CD4-positive, alpha-beta T cell treated with Interleukin-4 for 1 hour (primary cell): ENCODE measurements around the gene TEAD1.

Experiments used
- DNase-seq, 2 donors: peaks; one replicate each; pipeline ENCODE4 v3.0.0-alpha.2; 2020 to 2022

Gene TEAD1

DNA sequence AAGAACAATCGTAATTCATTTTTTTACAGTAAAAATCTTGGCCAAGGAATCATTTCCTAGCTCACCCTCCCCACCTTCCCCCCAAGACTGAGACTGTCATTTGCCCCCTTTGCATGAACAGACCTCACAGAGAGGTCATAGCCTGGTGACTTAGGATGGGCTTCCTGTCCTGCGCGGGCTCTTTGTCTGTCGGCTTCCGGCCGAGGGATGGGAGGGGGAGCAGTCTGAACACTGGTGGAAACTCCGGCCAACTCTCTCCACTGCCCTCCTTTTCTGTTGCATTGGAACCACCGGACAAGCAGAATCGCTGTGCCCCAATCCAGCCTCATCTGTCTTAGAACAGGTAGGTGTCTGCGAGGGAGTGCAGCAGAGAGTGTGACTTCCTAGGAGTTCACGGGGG lies 41.7 kb downstream of the TEAD1 start:
- no peak for DNase-seq

DNA sequence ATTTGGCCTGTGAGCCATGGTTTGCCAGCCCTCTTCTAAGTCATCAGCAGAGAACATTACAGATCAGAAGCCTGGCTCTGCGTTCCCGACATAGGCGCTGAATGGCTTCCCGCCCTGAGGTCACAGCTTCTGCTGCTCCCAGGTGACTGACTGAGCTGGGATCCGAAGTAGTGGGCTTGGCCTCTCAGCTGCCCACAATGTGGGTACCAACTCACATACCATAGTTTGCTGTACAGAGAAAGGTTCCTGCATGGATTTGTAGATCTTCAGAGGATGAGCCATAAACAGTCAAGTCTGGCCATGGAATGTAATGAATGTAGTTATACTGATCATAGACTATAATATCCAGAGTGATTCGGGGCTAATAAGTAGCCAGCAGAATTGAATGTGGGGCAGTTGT lies 42.6 kb downstream of the TEAD1 start:
- DNase-seq = no peak

DNA sequence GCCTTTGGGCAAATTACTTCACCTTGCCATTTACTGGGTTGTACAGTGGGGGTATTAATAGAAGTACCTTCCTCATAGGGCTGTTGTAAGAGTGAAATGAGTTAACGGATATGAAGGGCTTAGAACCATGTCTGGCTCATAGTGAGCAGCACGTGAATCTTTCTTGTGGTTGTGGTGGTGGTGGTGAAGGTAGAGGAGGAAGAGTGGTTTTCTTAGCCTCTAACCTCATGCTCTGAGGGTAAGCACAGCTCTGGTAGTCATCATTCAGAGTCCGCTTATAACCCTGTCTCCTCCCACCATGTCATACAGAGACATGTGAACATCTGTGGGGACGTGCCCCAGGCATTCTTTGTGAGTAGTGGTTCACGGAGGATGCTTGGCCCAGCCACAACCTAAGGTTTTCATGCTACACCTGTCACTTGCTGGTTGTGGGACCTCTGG lies 43.6 kb downstream of the TEAD1 start:
- DNase-seq = peak; percentile 13 to 39

DNA sequence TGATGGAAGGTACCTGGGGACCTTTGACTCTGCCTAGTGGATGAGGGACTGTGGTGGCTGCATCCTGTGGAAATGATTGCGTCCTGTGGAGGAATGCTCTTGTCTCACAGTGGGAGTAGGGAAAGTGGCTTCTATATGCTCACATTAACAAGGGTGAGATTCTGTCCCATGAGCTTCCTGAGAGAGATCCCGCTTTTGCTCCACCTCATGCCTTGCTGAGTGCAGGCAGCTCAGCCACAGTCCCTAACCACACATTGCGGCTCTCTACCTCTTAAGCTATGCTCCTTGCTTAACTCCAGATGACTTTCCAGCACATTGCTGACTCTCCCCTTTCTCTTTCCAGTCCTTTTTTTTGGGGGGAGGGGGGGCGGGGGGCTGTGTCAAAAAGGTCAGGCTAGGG lies 45.0 kb downstream of the TEAD1 start:
- DNase-seq = no peak

- no peak for DNase-seq
Observed at GRCh38 chr11:12721816-12722604, 47.8 kb downstream of the TEAD1 start.

GRCh38 chr11:12723421-12724300 lies 49.4 kb downstream of the TEAD1 start:
- DNase-seq = no peak

DNA sequence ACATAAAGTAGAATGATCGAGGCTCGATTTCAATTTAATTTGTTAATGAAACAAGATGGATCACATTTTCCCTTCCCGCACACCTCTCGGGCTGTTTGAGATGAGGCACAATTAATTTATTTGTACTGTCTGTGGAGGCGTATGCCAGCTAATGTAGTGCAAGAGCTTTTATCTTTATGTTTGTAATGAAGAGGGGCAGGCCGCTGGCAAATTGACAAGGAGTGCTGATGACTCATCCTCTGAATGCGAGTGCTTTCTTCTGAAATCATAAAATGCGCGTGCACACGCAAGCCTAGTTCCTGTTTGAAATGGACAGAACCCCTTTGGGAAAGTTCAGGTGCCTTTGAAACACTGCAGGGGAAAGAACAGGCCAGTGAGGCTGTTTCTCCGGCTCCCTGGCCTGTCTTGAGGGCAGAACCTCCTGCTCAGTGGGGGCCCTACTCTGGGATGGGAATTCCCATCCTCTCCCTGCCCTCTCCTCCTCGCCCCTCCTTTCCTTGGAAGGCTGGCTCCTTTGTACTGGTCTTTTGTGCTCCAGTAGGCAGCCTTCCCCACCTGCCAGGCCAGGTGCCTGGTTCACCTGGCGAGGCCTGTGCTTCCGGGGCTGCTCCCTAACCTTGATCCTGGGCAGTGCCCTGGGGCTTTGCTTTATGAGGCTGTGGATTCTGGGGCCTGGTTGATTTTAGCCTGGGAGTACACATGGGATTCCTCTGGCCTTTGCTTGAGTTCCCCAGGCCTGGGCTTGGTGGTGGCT lies 50.3 kb downstream of the TEAD1 start:
- DNase-seq = no peak

DNA sequence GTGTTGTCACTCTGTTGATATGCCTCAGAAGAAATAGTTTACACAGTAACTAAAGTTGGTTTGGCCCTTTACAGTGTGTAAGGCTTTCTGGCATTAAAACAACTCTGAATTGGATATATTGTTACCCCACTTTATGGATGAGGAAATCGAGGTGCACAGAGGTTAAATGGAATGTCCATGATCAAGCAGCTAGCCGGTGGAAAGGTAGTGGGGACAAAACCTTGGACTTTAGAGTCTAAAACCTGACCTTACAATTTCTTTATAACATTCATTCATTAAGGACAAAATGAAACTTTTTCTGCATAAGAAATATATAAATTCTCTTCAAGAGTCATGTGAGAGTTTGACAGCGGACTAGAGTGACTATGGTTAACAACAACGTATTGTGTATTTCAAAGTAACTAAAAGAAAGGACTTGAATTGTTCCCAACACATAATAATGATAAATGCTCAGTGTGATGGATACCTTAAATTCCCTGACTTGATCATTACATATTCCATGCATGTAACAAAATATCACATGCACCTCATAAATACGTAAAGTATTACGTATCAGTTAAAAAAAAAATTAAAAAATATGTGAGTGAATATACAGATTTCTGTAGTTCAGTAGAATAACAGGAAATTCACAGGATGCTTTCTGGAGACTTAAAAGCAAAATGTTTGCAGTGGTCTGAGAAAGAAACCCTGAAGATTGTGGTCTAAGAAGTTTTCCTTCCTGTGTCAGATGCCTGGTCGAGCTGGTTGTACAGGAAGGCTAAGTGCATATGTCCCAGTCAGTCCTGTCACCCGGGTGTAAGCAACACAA lies 51.0 kb downstream of the TEAD1 start:
- no peak for DNase-seq

GRCh38 chr11:12725863-12726682 lies 51.9 kb downstream of the TEAD1 start:
- no peak for DNase-seq

DNA sequence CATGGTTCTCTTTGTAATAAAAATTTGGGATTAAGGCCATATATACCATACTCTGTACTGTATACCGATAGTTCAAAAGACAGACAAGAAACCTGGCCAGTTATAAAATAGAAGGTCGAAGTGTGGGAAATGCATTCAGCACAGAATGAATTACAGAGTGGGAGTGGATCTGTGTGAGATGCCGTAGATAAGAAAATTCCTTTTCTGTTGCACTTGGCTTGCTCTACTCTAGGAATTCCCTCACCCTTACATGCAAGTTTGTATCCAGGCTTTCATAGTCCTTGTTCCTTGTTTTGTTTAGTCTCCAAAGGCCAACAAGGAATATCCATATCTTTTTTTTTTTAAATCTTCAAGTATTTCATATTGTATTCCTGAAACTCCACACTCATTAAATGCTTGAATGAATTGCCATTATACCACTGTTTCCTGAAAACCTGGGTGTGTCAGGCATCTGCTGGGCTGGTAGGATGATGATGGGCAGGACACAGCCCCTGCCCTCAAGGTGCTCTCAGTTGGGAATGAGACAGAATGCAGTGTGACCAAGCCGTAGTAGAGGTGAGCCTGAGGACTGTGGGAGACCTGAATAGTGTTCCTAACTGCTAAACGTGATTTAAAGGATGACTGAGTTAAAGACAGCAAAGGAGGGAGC lies 53.5 kb downstream of the TEAD1 start:
- no peak for DNase-seq

DNA sequence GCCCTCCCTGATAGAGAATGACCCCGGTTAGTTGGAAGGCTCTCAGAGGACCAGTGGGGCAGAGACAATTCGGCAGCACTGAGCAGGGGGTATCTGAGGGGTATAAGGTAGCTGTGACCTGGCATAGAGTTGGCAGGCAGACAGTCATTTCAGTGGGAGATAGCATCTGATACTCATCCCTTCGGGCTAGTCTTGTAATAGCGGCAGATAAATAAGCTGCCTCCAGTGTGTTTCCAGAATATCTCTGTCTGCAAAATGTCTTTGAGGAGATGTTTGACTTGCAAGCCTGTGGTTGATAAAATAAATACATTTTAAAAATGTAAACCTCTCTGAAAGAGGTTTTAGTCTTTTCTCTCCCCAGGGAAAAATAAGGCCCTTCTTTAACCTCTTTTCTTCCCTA lies 54.2 kb downstream of the TEAD1 start:
- DNase-seq = no peak

DNA sequence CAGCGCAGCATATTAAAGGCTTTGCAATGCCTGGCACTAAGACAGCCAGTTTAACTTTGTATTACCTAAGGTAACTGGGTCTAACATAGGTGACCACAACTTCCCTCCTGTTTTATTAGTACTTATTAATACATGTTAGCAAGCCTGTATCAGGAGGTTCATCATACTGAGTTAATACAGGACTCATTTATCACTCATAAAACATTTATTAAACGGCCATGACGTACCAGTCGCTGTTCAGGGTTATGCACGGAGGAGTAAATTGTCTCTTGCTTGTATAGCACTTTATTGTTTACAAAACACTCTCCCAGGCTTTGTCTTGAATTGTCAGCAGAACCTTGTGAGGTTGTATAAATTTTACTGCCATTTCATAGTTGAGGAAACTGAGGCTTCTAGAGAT lies 55.7 kb downstream of the TEAD1 start:
- DNase-seq = no peak

DNA sequence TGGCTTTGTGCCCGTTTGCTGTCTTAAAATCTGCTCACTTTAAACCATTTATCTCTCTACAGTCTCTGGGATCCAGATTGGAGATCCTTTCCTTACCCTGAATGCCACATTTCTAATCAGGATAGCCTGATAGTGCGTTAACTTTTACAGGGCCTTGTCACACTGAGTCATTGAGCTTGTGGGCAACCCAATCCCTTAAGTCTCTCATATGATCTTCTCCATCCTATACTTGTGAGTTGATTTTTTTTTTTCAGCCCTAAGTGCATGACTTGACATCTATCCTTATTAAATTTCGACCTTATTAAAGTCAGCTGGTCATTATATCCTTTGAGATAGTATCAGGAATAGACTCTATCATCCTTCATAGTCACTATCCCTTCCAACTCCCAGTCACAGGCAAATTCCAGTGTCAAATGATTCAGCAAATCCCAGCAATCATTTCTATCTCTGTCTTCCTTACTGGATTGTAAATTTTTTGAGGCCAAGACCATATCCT lies 57.7 kb downstream of the TEAD1 start:
- no peak for DNase-seq

- no peak for DNase-seq
Observed at GRCh38 chr11:12733091-12733490, 58.9 kb downstream of the TEAD1 start.

GRCh38 chr11:12734625-12735024 lies 60.4 kb downstream of the TEAD1 start:
- no peak for DNase-seq

- DNase-seq = no peak
Observed at GRCh38 chr11:12735262-12735661, 61.0 kb downstream of the TEAD1 start.

GRCh38 chr11:12737024-12737423 lies 62.8 kb downstream of the TEAD1 start:
- DNase-seq = no peak

DNA sequence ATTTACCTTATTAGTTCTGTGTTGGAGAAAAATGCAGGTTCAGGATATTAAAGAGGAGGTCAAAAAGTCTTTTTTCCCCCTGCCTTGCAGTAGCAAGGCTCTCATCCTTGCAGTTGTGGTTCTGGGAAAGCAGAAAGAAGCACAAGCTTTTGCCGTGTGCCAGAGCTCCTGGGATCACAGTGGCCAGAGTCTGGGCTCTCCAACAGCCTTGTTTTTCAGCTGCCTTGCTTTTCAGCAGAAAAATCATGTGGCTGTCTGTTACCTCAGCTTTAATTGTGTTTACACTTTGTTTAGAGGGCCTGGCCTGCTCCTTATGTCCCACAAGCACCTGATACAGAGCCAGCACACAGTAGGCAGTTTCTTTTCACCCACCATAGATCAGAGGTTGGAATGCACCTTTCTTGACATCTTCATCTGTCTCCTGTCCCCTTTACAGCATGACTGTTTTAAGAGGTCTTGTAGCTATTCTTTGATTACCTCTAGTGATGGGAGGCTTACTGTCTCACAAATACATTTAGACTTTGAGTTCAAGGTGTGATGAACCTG lies 67.5 kb downstream of the TEAD1 start:
- DNase-seq = no peak

DNA sequence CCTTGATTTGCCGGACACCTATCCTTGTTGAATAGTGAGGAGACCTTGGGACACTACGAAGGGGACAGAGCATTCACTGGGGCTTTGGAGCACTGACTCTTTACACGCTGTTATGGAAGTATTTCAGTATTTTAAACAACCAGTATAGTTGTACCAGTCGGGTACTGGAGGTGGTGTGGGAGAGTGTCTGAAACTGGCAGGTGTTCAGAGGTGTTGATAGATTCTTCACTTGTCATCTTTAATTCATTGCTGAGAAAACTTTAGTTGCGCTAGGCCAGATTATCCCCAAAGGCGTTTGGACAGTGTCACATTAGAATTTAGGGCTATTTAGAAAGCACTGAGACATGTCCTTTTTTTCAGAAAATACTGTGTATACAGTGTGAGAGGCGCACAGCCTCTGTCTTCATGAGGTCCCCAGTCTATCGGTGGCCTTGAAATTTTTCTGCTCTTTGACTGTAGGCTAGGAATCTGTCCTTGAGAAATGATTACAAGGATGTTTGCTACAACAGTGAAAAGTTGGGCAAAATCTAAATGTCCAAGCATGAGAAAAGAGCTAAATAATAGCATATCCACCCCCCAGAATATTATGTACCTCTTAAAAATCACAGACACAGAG lies 69.7 kb downstream of the TEAD1 start:
- no peak for DNase-seq
